Activated T-cell treated with anti-CD3 and anti-CD28 coated beads for 4 hours (primary cell): ENCODE measurements around the gene MIPOL1.
"Not testable (repeated sequence)": the region's sequence is repeated elsewhere in the genome, so short reads cannot be mapped to it uniquely, and the experiment has no call there.

Experiments
- DNase-seq: peaks from one replicate; pipeline ENCODE4 v3.0.0-alpha.2; 2020

MIPOL1 gene

DNA sequence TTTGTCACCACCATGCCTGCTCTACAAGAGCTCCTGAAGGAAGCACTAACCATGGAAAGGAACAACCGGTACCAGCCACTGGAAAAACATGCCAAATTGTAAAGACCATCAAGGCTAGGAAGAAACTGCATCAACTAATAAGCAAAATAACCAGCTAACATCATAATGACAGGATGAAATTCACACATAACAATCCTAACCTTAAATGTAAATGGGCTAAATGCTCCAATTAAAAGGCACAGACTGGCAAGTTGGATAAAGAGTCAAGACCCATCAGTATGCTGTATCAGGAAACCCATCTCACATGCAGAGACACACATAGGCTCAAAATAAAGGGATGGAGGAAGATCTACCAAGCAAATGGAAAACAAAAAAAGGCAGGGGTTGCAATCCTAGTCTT lies 97.5 kb downstream of the MIPOL1 start:
- DNase-seq, result not testable (repeated sequence)

DNA sequence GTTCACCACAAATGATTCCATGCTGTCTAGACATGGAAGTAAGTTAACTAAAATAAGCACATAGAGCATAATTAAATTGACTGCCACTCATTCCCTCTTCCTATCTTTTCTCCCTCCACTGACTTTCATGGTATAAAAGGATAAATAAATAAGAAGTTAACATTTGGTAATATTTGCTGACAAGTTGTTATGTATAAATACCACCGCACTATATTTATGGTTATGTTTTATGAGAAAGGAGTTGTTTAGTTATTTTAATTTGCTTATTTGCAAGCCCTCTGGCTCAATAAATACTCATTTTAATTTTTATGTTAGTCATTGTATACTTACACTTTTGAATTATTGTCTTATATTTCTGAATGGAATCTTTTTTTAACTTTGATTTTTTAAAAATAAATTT lies 113.5 kb downstream of the MIPOL1 start:
- DNase-seq, result no peak

DNA sequence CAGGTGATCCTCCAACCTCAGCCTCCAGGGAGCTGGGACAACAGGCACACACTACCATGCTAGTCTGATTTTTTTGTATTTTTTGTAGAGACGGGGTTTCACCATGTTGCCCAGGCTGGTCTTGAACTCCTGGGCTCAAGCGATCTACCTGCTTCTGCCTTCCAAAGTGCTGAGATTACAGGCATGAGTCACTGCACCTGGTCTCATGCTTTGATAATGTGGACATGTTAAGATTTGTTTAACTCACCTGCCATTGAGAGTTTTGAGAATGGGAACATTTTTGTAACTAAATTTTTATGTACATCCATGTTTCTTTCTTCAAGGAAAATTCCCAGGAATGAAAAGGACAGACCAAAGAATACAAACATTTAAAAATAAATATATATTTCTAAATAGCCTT lies 121.2 kb downstream of the MIPOL1 start:
- no peak for DNase-seq

DNA sequence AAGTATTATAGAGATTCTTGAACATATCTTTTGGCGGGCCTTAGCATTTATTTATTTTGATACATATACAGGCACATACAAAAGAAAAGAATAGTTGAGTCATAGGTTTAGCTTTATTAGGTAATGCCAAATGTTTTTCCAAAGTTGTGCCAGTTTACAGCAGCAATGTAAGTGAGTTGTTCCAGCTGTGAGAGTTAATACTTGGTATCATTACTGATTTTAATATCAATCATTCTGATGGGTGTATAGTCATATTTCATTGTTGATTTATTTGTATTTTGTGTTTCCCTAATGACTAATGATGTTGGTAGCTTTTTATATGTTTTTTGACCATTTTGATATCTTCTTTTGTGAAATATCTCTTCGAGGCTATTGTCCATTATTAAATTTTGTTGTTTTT lies 122.4 kb downstream of the MIPOL1 start:
- no peak for DNase-seq

DNA sequence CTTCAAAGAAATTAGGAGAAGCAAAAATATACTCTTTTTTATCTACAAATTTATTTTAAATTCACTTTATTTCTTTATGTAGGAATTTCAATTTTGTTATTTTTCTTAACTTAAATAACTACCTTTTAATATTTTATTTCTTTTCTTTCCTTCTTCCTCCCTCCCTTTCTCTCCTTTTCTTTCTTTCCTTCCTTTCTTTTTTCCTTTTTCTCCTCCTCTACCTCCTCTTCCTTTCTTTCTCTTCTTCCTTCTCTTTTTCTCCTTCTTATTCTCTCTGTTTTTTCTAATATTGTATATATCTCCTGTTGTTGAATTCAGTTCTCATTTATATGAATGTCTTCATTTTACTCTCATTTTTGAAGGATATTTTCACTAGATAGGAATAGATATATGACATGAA lies 127.6 kb downstream of the MIPOL1 start:
- no peak for DNase-seq

DNA sequence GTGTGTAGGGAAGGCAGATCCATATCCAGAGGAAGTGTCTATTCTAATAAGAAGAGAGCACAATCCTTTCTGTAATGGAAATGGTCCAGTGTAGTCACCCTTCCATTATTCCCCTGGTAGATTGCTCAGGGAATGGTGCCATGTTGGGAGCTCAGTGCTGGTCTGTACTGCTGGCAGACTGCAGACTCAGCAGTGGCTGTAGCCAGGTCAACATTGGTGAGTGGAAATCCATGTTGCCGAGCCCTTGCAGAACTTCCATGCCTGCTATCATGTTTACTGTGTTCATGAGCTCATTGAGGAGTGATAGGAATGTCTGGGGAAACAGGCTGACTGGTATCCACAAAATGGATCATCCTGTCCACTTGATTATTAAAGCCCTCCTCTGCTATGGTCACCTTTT lies 128.7 kb downstream of the MIPOL1 start:
- DNase-seq, result no peak

DNA sequence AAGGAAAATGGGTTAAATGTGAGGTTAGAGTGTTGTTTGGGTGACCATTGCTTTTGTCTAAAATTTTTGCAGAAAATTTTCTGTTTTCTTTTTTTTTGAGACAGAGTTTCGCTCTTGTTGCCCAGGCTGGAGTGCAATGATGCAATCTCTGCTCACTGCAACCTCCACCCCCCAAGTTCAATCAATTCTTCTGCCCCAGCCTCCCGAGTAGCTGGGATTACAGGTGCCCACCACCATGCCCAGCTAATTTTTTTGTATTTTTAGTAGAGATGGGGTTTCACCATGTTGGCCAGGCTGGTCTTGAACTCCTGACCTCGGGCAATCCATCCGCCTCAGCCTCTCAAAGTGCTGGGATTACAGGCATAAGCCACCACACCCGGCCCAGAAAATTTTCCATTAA lies 130.2 kb downstream of the MIPOL1 start:
- not testable (repeated sequence) for DNase-seq

DNA sequence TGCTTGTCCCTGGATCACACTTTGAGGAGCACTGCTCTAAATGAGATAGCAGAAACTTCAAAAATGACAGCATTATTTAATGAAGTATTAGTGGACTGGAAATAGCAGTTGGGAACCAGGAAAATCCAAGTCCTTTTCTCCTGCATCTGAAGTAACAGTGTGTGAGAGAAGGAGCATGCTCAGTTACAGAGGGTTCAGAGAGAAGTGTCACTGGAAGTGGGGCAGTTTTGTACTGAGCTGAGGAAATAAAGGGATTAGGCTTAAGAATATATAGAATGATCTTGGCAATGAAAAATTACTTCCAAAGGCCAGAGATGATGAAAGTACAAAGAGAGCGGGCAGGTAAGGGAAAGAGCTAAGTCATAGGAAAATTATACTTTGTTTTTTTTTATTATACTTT lies 130.9 kb downstream of the MIPOL1 start:
- no peak for DNase-seq

DNA sequence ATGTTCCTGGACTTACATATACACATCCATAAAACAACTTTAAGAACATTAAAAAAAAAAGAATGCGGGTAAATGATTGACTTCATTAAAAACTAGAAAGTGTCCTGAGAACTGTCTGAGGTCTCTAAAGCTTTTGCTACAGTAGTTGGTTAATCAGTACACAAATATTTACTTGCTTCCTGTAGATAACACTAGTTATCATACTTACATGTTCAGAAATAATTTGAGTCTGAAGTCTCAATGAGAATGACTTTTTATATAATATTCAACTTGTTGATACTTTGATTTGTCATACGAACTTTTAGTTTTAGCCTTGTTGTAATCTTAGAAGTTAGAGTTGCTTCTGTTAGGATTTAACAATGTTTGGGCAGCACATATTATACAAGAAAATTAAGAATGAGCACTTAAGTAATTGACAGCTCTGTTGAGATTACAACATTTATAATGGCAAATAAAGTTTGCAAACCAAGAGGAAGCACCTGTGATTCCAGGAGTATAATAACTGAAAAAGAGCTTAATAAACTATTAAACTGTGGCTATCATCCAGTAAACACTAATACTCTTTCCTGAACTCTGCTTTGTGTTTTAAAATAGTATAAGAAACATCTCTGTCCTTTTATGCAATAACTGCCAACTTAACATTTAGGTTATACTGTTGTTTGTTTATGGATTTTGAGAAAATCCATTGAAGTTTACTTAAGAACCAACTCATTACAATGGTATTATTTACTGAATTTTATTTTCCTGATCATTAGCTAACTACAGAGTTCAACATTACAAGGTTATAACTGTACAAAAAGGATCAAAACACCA lies 131.7 kb downstream of the MIPOL1 start:
- no peak for DNase-seq

DNA sequence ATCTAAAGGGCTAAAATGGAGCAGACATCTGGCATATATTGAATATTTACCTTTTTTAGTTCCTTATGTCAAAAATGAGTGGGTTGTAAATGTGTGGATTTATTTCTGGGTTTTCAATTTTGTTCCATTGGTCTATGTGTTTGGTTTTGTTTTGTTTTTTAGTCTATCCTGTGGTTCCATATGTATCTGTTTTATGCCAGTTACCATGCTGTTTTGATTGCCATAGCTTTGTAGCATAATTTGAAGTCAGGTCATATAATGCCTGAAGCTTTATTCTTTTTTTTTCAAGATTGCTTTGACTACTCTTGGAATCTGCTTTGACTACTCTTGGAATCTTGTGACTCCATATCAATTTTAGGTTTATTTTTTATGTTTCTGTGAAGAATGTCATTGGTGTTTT lies 133.2 kb downstream of the MIPOL1 start:
- no peak for DNase-seq

DNA sequence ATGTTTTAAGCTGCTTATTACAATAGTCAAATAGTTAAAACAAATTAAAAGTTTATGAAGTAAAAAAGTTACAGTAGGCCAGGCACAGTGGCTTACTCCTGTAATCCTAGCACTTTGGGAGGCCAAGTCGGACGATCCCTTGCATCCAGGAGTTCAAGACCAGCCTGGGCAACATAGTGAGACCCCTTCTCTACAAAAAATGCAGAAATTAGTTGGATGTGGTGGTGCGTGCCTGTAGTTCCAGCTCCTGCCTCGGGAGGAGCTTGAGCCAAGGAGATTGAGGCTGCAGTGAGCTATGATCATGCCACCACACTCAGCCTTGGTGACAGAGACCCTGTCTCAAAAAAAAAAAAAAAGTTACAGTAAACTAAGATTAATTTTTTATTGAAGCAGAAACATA lies 142.6 kb downstream of the MIPOL1 start:
- DNase-seq, result no peak

DNA sequence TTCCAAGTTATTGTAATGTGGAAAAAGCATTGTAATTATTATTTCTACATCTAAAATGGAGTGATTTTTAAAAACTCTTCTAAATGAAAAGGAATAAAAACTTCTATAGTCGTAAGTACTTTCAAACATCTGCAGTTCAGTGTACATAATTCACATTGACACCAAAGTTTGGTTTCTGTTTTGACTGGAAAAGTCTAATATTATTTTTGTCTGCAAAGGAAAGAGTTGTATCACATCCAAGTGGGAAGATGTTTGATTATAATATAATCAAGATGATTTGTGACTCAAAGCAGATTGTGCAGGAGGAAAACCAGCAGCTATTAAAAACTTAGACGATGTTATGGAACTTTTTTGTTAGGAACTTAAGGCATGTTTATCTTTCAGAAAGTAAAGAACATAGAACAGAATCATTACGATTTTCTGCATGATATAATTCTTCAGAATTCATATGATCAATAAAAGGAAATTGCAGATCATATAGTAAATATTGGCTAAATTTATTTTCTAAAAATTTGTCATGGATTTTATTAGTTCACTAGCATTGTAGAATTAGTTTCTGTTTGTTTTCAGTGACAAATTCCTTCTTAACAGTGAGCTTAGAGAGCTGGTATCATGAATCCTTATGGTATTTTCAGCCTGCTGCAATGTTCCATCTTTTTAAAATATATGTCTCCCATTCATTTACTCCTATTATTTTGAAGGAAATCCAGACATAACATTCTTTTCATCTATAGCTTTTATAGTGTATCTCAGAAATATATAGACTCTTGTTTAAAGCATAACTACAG lies 145.8 kb downstream of the MIPOL1 start:
- no peak for DNase-seq

DNA sequence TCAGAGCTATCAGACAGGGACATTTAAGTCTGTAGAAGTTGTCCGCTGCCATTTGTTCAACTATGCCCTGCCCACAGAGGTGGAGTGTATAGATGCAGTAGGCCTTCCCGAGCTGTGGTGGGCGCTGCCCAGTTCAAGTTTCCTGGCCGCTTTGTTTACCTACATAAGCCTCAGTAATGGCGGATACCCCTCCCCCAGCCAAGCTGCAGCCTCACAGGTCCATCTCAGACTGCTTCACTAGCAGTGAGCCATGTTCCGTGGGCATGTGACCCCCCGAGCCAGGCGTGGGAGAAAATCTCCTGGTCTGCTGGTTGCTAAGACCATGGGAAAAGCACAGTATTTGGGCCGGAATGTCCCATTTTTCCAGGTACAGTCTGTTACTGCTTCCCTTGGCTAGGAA lies 165.9 kb downstream of the MIPOL1 start:
- no peak for DNase-seq

DNA sequence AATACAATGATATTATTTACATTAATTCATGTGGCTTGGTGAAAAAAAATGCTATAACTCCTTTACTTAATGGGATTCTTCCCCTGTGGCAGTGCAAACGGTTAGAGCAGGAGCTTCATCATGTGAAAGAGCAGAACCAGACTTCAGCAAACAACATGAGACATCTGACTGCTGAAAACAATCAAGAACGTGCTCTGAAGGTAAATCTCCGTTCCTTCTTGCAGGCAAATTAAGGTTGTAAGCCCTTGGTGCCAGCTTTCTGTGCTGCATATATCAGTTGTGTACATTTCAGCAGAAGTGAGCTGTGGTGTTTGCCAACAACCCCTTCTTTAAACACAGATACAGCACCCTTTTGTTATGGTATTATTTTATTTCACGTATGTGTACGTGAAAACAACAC lies 171.7 kb downstream of the MIPOL1 start:
- DNase-seq, result no peak

DNA sequence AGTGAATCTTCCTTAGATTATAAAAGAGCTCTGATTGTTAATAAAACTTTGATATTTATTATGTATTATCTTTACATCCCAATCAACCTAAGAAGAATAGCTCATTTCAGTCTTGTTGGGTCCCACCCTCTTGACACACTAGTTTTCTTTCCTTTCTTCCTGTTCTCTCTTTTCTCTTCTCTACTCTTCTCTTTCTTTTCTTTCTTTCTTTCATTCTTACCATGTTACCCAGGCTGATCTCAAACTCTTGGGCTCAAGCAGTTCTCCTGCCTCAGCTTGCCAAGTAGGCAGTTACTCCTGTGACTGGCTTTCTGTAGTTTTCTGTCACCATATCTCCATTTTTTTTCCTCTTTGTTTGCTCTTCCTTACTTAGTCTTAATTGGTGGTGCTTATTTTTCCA lies 177.8 kb downstream of the MIPOL1 start:
- DNase-seq, result no peak

DNA sequence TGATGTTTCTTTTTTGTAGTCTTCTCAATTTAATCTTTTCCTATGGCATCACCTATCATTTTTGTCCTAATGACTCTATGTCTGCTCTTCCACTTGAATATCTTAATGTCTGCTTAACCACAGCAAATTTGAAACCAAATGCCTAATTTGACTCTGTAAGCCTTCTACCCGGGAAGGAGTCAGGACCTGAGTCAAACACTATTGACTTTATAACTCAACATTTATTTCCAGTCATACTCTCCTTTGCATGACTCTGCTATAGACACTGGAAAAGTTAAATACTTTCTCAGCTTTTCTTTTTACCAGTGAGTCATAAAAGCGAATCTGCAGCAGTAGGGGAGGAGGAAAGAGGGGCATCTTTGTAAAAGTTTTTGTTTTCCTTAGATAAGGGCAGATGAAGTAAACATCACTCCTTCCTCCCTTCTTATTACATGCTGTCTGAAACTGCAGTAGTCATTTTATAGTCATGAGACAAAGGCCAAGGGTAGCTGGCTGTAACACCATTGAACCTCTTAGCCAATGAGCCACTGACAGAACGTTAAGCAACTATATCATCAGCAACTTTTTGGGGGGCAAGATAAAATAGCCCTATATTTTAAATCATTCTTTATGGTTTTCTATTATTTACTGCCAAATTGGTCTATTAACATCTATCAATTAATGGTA lies 179.3 kb downstream of the MIPOL1 start:
- DNase-seq, result no peak

DNA sequence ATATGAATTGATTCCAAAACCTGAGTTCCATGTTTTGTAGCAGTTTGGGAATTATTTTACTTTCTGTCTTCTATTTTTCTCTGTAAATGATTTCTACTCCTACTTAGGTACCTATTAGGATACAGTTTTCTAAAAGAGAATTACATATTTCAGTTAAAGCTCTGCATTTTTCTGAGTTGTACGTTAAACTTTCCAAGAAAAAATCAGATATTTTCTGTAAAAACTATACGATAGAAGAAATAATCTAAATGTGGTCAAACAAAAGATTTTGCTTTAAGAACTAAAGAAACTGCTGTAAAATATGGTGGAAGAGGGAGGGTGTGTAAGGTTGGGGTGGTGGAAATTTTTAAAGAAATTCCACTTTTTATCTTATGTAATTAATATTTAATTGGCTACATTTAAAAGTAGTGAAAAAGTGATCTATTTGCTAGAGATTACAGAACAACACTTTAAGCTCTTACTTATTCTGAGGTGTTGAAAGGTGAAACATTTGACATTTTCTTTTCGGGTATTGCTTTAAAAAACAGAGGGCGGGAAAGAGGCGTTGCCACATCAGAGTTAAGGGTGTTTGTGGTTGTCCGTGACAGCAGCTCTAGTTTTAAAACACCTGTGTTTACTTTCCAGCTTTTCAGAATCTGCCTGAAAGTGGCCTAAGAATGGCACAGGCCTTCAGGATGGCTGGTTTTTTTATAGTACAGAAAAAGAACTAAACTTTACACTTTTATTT lies 187.3 kb downstream of the MIPOL1 start:
- no peak for DNase-seq

DNA sequence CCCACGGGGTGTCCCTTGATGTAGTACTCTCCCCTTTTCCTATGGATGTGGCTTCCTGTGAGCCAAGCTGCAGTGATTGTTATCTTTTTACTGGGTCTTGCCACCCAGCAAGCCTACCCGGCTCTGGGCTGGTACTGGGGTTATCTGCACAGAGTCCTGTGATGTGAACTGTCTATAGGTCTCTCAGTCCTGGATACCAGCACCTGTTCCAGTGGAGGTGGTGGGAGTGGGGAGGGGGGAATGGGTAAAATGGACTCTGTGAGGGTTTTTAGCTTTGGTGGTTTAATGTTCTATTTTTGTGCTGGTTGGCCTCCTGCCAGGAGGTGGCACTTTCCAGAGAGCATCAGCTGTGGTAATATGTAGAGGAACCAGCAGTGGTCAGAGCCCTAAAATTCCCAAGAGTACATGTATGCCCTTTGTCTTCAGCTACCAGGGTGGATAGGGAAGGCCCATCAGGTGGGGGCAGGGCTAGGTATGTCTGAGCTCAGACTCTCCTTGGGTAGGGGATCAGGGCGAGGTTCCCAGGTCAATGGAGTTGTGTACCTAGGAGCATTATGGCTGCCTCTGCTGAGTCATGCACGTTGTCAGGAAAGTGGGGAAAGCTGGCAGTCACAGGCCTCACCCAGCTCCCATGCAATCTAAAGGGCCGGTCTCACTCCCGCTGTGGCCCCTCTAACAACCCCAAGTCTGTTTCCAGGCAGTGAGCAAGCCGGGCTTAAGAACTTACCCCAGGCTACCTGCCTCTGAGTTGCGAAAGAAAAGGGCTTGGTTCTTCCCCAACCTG lies 199.6 kb downstream of the MIPOL1 start:
- DNase-seq, result not testable (repeated sequence)

DNA sequence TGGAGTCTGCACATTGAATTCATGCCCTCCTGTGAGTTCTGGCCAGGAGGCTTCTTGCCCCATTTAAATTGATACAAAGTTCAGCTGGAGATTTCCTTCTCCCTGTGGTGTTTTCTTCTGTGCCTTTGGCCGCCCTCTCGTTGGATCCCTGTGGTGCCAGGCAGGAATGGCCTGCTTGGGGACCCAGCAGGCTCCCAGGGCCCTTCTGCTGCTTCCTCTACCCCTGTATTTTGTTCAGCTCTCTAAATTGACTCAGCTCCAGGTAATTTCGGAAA lies 200.1 kb downstream of the MIPOL1 start:
- DNase-seq, result no peak

DNA sequence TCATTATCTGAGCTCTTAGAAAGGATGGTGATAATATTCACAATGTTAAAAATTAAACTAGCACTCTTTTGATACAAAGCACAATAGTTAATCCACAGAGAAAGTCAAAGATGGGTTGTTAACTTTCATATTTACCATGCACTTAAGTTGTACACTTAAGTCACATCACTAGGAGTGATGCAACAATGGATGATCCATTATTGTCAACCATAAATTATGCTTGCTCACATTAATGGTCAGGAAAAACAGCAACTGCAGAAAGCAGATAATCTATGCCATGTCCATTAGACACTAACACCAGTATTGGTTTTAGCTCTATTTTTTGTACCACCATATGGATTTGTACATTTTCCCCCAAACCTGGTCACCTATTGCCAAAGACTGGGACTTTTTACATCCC lies 201.8 kb downstream of the MIPOL1 start:
- no peak for DNase-seq

DNA sequence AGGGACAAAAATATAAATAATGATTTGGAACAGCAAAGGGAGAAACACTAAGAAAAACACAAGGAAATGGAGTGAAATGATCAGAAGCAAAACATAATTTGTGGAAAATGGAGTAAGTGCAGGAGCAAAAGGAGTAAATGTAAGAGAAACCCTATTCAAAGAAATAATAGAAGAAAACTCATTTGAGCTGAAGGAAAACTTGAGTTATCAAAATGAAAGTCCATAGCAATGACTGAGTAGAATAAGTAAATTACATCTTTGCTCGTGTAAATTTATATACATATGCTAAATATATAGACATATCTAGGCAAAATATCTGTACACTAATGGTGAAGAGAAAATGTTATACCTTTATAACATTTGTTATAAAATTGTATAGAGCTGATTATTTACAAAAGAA lies 203.4 kb downstream of the MIPOL1 start:
- DNase-seq, result no peak

DNA sequence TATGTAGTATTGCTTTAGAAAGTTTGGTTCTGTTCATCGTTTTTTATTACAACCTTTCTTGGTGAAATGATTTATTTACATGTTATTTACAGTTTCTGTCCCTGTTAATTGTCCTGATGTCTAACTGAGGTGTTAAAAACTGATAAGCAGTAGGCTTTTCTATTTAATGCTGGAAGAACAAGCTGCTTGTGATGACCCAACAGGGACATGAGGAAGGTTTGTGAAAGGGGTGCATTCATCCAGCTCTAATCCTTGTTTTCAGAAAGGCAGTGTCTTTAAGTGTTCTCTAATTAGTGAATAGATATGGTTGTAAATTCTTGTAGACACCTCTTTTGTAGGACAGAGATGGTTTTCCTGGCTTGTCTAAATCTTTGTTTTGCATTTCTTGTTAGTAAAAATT lies 205.9 kb downstream of the MIPOL1 start:
- DNase-seq, result no peak

DNA sequence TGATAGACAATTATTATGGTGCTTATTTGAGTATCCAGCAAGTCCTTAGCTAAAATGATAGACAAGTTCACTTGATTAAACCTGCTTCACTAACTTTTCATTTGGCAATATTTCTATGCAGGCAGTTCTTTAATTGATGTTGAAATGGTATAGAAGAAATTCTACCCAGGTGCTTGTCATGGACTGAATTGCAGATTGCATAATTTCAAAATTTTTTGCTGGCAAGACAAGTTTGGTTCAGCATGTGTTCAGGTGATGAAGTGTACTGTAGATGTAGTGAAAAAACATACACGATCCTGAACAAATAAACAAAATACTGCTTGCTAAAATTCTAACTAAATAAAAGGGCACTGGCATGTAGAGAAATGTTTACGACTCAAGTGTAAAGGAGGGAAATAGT lies 208.4 kb downstream of the MIPOL1 start:
- DNase-seq, result no peak
